ENCODE measurements around the gene SLC40A1.
A peak's percentile ranks its signal among the peaks of the same experiment; 100 is the strongest.
"Not testable (repeated sequence)": the region's sequence is repeated elsewhere in the genome, so short reads cannot be mapped to it uniquely, and the experiment has no call there.

The SLC40A1 gene, protein sequence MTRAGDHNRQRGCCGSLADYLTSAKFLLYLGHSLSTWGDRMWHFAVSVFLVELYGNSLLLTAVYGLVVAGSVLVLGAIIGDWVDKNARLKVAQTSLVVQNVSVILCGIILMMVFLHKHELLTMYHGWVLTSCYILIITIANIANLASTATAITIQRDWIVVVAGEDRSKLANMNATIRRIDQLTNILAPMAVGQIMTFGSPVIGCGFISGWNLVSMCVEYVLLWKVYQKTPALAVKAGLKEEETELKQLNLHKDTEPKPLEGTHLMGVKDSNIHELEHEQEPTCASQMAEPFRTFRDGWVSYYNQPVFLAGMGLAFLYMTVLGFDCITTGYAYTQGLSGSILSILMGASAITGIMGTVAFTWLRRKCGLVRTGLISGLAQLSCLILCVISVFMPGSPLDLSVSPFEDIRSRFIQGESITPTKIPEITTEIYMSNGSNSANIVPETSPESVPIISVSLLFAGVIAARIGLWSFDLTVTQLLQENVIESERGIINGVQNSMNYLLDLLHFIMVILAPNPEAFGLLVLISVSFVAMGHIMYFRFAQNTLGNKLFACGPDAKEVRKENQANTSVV

DNA sequence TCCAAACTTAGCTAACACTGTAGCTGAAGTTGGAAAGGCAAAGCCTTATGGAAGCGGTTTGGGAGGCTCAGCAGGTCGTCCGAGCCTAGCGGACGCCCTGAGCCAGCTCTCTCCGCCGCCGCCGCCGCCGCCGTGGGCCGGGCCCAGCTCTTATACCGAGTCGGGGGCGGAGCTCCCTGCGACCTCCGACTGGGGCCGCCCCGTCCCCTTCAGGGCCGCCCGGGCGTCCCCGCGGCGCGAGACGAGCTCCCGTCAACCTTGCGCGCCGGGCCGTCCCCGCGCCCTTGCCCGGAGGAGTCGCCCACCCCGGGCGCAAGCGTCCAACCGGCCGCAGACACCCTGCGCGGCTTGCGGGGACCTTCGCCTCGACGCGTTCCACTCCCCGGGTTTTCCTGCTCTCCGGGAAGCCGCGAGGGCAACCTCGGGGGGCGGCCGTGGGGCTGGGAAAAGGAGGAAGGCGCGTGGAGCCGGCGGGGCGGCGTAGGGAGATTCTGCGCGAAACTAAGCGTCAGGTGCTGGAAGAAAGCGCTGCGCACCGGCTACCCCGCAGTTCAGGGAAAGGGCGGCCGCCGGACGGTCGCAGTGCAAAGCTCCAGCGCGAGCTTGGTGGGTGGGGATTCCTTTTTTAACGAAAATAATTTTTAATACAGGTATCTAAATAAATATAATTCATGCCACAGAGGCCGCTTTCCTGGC lies at the start of gene SLC40A1:
TSS of gene SLC40A1 (minus strand) at position 129 of the 696 bp plus-strand sequence. CDS start 326 bp downstream, outside the sequence.
- DNase-seq: peak; percentile 70

- no peak for DNase-seq
Observed at GRCh38 chr2:189629531-189630453, 49.2 kb upstream of the SLC40A1 start.

DNA sequence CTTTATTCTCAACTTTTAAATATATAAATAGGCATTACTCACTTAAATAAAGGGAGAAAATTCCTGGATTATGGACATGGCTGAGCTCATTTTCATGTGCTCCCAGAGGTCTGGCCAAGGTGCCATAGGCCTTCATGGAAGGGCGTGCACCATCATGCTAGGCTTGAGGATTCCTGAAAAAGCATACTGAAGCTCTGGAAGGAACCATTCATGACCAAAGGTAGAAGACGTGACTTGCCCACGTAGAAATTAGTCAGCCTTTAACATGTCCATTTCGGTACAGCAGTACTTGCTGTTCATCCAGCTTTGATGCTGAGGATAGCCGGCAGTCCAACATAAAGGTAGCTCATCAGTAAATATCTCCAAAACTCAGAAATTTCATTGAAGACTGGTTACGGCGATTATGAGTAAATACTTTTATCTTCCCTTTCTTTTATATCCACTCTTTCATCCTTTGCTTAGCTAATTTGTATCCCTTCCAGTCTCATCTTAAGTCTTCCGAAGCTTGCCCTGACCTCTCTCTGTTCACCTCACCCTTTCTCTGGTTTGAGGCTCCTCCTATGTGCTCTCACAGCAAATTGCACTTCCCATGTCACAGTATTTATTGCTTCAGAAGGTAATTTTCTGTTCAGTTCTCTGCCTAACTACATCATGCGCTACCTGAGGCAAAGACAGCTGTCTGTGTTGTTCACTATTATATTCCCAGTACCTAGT lies 48.4 kb upstream of the SLC40A1 start:
- peak; percentile 9 for DNase-seq

- DNase-seq: no peak
Observed at GRCh38 chr2:189627789-189628188, 47.2 kb upstream of the SLC40A1 start.

- DNase-seq: no peak
Observed at GRCh38 chr2:189625636-189626035, 45.0 kb upstream of the SLC40A1 start.

- no peak for DNase-seq
Observed at GRCh38 chr2:189624648-189625355, 44.2 kb upstream of the SLC40A1 start.

DNA sequence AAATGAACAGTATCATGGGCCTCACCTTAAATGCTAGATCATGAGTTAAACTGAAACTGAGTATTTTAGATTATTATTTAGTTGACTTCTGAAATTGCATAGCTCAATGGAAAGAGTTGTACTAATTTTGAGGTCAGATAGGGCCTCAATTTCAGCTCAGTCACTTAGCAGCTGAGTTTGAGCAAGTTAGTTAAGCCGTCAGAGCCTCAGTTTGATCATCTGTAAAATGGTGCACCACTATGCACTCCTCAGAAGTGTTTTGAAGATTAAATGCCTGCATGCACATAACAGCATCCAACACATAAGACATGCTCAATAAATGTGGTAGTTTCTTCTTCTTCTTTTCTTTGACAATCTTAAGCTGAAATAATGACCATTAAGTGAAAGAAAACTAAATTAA lies 42.5 kb upstream of the SLC40A1 start:
- DNase-seq: no peak

GRCh38 chr2:189621781-189622180 lies 41.2 kb upstream of the SLC40A1 start:
- DNase-seq: no peak

GRCh38 chr2:189618197-189618596 lies 37.6 kb upstream of the SLC40A1 start:
- no peak for DNase-seq

DNA sequence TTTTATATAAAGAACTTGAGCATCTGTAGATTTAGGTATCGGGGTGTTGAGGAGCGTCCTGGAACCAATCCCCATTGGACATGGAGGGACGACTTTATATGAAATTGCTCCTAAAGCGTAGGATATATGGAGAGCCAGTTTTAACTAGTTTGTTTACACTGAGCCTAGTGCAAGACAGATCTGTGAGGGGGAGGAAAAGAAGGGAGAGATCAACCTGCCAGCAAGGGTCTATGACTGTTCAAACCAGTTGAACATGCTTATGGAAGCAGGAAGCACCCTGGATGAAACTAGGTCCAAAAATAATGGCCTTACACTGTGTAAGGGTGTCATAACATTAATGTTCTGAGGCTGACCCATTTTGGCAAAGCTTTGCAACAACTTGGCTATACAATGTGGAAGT lies 34.0 kb upstream of the SLC40A1 start:
- no peak for DNase-seq

DNA sequence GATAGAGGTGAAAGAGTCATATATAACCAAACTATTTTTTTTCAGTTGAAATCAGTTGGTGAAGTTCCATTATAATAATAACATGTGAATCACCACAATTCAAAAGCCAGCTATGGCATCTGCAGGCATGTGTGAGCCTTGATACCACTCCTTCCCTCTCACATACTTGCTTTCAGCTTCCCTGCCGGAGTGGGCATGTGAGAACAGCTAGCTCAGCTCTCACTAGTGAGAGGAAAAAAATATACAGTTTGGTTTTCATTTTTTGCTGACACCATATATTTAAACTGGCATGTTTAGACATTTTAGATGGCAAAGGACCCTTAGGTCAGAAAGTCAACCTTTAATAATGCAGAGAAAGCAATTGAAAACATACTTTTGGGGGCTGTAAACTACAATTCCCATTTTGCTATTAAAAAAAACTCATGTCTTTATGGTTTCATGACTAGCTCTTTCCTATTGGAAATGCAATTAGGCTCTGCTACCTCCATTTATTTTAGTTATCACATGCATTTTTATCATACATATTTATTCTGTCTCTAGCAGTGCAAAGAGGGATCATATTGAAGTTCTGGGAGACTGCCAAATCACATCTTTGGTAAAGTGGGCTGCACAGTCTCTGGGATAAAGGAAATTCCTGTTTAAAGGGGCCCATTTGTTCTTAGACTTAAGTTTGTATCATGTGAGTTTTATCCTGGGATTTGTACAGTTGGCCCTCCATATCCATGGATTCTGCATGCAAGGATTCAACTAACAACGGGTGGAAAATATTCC lies 33.2 kb upstream of the SLC40A1 start:
- DNase-seq: peak; percentile 84

DNA sequence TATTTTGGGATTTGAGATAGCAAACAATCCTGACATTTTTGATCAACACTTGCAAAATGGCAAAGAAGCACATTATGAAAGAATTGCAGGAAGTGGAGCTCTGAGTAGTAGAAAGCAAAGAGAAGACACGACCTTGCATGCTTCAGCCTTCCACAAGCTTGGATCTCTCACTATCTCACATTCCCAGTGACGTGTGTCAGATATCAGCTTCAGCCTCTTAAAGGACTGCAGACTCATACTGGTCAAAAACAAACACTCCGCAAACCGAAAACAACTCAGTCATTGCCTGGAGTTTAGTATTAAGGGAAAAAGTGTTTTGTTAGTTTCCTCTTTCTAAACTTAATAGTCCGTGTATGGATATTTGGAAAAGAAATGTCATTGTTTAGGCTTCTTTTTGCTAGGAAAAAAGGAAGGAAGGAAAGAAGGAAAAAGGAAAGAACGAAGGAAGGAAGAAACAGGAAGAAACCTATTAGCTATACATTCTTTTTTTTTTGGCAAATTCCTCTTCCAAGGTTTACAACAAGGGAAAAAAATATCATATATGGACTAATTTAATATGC lies 32.6 kb upstream of the SLC40A1 start:
- DNase-seq: peak; percentile 12

GRCh38 chr2:189610700-189611099 lies 30.1 kb upstream of the SLC40A1 start:
- no peak for DNase-seq

DNA sequence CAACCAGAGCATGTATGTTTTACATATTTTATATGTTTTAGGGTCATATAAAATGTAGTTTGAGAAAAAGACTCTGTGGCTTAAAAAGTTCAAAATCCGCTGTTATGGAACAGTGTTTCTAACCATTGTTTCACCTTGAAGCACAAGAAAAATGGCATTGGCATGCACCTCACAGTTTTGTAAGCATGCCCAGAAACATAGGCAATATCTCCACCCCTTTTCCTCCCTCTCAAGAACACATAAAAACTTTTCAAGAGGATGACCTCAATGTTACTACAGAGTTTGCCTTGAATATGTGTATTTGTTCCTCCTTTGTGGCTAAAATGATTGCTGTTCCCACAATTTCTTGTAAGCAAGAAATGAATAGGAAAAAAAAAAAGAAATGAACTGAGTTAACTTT lies 29.3 kb upstream of the SLC40A1 start:
- DNase-seq: no peak

- DNase-seq: no peak
Observed at GRCh38 chr2:189609423-189609816, 28.8 kb upstream of the SLC40A1 start.

DNA sequence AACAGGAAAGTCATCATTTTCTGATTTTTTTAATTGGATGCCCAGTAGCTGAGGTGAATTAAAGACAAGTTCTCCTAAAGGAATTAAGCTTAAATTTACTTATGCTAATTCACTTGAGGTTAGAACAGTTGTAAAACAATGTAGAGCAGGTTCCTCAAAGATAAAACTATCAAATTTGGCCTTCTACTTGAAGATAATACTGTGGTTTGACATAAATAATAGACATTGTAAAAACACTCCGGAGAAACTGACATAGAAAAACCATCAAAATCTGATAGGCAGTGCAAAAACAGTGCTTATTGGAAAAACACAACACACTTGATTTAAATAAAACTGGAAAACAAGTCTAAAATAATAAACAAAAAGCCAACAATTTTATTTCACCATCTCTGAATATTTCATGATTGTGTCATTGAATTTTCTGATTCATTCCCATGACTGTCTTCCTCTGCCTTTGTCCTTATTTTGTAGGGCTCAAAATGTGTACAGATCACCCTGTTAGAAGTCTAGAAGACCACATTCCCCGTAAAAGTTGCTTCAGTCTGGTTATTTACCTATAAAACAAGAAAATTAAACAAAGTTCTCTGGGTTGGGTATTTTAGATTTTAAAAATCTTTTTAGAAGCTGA lies 28.3 kb upstream of the SLC40A1 start:
- no peak for DNase-seq

DNA sequence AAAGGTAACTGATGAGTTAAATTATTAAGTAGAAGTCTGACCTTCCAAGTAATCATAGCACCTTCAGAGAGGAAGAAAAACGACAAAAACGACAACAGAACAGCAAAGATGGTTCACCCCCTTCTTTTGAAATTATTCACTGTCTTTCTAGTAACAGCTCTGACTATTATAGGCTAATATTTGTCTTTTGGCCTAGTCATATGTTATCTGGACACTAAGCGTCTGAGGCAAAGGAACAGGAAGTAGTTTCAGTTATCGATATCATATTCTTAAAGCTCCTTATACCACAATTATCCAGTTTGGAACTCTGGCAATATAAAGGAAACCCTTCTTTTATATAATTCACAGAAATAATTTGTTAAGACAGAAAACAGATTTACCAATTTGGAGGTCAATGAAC lies 27.6 kb upstream of the SLC40A1 start:
- DNase-seq: no peak

GRCh38 chr2:189602233-189602632 lies 21.6 kb upstream of the SLC40A1 start:
- no peak for DNase-seq

DNA sequence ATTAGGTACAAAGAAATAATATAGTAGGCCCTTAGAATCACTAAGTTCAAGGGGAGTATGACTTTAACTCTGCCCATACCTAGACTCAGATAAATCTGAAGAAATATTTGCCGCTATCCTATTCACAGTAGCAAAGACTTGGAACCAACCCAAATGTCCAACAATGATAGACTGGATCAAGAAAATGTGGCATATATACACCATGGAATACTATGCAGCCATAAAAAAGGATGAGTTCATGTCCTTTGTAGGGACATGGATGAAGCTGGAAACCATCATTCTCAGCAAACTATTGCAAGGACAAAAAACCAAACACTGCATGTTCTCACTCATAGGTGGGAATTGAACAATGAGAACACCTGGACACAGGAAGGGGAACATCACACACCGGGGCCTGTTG lies 21.1 kb upstream of the SLC40A1 start:
- DNase-seq: not testable (repeated sequence)

DNA sequence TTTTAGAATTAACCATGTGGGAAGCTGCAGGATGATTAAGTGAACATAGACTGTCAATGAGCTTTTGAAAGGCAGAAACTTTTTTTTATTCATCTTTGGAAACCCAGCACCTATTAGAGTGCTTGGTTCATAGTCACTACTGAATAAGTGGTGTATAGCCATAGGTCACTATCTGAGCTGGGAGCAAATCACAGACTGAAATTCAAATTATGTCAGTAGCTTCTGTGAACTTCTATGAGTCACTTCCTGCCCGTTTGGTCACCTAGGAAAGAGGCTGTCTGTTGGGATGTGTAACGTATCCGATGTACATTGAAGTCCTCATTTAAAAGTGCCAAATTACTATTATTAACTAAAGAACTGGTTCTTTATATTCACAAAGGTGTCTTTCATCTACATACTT lies 20.5 kb upstream of the SLC40A1 start:
- DNase-seq: no peak

Measured in RPMI8226 (cell line).